MCF 10A (cell line): ENCODE data around the gene FGA. TPM values are rescaled to one million over a fixed set of nuclear protein-coding genes. Genes with fewer than 3 reads are reported as not detected.
"Not testable (repeated sequence)": the region's sequence is repeated elsewhere in the genome, so short reads cannot be mapped to it uniquely, and the experiment has no call there.

Experiments used
- BruUV-seq: library from RNA; stranded (reverse); fragments of 400-500 nt; replicated peaks from 2 replicates; lab custom pipeline; 2021; lab: Mats Ljungman, UMichigan
- CTCF ChIA-PET: fragments of 300-600 bp; sonication (Branson Sonifier 250); formaldehyde crosslinking; extraction: SDS; loops from one replicate; lab custom pipeline; 2021; ENCODE audit warnings: antibody characterized with exemption, inconsistent platforms; lab: Yijun Ruan, JAX
- POLR2A ChIA-PET: fragments of 300-600, 350-650 bp; sonication (Branson Sonifier 250); formaldehyde crosslinking; extraction: SDS; loops from one replicate; lab custom pipeline; 2020; ENCODE audit warnings: antibody characterized with exemption, inconsistent platforms; lab: Yijun Ruan, JAX
- DNase-seq: peaks from one replicate; pipeline ENCODE4 v3.0.0-alpha.2; 2018; ENCODE audit not compliant: unreplicated experiment
- H3K27ac Mint-ChIP-seq: one replicate; pipeline ENCODE4 v1.8.0; 2022; ENCODE audit warnings: mild to moderate bottlenecking, low read depth, mixed read lengths; ENCODE audit not compliant: unreplicated experiment
- H3K27me3 Mint-ChIP-seq: one replicate; pipeline ENCODE4 v1.8.0; 2022; ENCODE audit warnings: mixed read lengths; ENCODE audit not compliant: insufficient read depth, unreplicated experiment
- H3K36me3 Mint-ChIP-seq: one replicate; pipeline ENCODE4 v1.8.0; 2022; ENCODE audit warnings: mild to moderate bottlenecking, moderate library complexity, mixed read lengths; ENCODE audit not compliant: insufficient read depth, unreplicated experiment
- H3K4me1 Mint-ChIP-seq: one replicate; pipeline ENCODE4 v1.8.0; 2022; ENCODE audit warnings: mixed read lengths; ENCODE audit not compliant: insufficient read depth, unreplicated experiment
- H3K4me3 Mint-ChIP-seq: one replicate; pipeline ENCODE4 v1.8.0; 2022; ENCODE audit warnings: mild to moderate bottlenecking, moderate library complexity, mixed read lengths; ENCODE audit not compliant: unreplicated experiment
- H3K9me3 Mint-ChIP-seq: one replicate; pipeline ENCODE4 v1.8.0; 2022; ENCODE audit warnings: mixed read lengths; ENCODE audit not compliant: unreplicated experiment
- intact Hi-C: fragments of 100-400 bp; cut with micrococcal nuclease; formaldehyde crosslinking; loops from 2 replicates; pipeline ENCODE4 v1.14.1; 2022
- total RNA-seq: library from RNA; stranded (reverse); gene quantifications from 2 replicates; pipeline ENCODE4 v1.2.3, GENCODE V29; 2022
- TF ChIP-seq, protein P1 (sequence below): fragments of 200-600 bp; IDR thresholded peaks from one replicate; pipeline ENCODE4 v1.8.0; 2022; ENCODE audit warnings: antibody characterized with exemption, mild to moderate bottlenecking; ENCODE audit not compliant: unreplicated experiment

The FGA gene
- total RNA-seq, 1 experiment from 2014 or later = not detected

DNA sequence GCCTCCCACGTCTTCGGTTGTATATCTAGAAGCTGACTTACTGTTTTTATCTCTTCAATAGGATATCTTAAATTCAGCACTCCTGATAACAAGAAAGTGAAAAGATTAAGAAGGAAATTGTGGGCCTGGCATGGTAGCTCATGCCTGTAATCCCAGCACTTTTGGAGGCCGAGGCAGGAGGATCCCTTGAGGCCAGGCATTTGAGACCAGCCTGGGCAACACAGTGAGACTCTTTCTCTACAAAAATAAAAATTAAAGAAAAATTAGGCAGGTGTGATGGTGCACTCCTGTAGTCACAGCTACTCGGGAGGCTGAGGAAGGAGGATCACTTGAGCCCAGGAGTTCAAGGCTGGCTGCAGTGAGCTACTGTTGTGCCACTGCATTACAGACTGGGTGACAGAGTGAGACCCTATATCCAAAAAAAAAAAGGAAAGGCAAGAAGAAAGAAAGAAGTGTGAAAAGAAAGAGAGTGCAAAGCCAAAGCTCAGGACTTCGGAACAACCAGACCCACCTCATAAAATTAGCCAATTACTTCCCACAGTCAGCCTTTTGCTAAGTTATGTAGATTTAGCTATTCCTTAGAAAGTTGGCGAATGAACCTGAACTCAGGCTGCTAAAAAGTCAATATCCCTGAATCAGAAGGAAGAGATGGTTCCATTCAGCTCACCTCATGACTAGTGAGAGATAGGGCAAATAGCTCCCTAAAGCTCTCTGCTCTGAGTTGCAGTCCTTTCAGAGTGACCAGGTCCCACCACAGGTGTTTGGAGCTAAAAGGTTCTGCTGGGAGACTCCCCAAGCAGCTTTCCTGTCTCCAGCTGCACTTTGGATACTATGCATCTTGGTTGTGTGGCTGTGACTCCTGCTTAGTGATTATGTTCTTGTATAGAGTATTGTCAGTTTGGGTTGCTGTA, 12.7 kb upstream of the FGA start:
- TF ChIP-seq, protein P1, sequence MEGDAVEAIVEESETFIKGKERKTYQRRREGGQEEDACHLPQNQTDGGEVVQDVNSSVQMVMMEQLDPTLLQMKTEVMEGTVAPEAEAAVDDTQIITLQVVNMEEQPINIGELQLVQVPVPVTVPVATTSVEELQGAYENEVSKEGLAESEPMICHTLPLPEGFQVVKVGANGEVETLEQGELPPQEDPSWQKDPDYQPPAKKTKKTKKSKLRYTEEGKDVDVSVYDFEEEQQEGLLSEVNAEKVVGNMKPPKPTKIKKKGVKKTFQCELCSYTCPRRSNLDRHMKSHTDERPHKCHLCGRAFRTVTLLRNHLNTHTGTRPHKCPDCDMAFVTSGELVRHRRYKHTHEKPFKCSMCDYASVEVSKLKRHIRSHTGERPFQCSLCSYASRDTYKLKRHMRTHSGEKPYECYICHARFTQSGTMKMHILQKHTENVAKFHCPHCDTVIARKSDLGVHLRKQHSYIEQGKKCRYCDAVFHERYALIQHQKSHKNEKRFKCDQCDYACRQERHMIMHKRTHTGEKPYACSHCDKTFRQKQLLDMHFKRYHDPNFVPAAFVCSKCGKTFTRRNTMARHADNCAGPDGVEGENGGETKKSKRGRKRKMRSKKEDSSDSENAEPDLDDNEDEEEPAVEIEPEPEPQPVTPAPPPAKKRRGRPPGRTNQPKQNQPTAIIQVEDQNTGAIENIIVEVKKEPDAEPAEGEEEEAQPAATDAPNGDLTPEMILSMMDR = no peak
- BruUV-seq = no TSS peak
- no peak for DNase-seq
- H3K4me3 Mint-ChIP-seq = no peak overlapping the region
- no peaks in the 10 kb centered on the region for H3K36me3 Mint-ChIP-seq
- peaks cover 7% of the 10 kb centered on the region for H3K4me1 Mint-ChIP-seq
- H3K27ac Mint-ChIP-seq = no peak overlapping the region
- ChIA-PET POLR2A (no interaction called here), CTCF (interaction anchor here (0.7 to 2.6 kb wide), 6 partner anchors 8 to 45 kb away, joined by 3 to 14 read pairs (median 4); no protein-coding TSS in a partner anchor)
- intact Hi-C loops = loop anchor here (5.0 kb wide), 1 partner anchor 36 kb away; no protein-coding TSS in a partner anchor
- H3K9me3 Mint-ChIP-seq = no peaks in the 10 kb centered on the region
- H3K27me3 Mint-ChIP-seq = no peaks in the 10 kb centered on the region

DNA sequence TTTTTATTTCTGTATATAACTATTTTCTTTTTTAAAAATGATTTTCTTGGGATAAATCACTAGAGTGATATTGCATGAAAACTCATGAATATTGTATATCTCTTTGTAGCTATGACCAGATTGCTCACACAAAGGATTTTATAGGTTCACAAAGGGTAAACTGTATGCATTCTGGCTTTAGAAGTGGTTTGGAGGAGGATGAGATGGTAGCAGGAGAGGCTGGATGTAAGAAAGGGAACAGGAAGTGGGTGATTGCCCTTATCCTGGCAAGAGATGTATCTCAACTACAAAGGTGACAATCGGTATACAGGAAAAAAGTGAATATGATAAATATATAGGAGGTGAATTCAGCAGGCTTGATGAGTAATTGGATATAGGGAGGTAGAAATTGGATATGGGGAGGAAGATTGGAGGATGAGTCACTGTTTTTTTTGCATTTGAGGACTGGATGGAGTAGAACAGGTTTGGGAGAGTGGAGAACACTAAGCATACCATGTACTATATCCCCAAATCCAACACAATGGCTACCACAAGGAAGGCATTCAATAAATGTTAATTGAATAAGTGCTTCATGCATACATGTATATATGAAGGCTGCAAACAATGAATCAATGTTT, 12.0 kb upstream of the FGA start:
- POLR2A ChIA-PET = interaction anchor here (0.7 kb wide), 1 partner anchor 16 kb away, joined by 3 read pairs; no protein-coding TSS in a partner anchor
- TF ChIP-seq, protein P1 = no peak
- DNase-seq = peak; percentile 60

DNA sequence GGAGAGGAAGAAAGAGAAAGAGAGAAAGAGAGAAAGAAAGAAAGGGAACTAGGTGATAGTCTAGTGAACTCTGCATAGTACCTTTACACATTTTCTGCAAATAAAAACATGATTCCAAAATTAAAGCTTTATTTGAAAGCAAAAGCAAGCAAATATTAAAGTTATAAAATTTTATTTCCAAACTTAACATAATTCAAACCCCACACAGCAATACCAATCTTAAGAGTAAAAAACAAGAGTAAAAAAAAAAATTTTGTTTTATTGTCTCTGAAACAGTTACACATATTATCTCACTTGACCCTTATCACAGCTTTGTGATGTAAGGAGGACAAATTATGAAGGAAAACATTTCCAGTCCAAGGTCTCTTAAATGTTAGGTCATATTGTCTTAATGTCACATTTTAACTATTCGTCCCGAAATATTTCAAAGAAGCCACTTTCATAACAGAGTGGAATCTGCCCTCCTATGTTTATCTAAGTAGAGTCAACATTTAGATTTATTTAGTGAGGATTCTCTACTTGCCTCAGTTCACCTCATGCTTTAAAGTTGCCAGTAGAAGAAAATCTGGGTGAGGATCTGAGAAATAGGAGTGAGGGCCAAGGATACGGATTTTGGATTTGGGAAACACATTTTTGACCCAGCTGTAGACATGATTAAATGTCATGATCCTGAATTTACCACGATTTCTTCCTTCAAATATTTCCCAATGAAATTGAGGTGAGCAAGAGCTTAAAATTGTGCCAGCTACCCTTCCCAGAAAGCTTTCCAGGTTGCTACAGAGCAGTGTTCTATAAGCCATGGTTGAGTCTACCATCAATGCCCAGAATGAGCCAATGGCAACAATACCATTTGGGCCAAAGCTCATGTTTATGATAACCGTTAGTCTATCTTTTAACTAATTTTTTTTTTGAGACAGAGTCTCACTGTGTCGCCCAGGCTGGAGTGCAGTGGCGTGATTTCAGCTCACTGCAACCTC, 7.5 kb upstream of the FGA start:
- DNase-seq = no peak
- H3K27me3 Mint-ChIP-seq = no peaks in the 10 kb centered on the region
- ChIA-PET POLR2A (interaction anchor here (0.6 kb wide), 2 partner anchors 25 to 110 kb away, joined by 3 read pairs; no protein-coding TSS in a partner anchor), CTCF (interaction anchor here (0.6 to 1.8 kb wide), 4 partner anchors 21 to 40 kb away, joined by 3 to 7 read pairs (median 4); no protein-coding TSS in a partner anchor)
- intact Hi-C loops = no loop called here
- H3K9me3 Mint-ChIP-seq = no peaks in the 10 kb centered on the region
- no TSS peak for BruUV-seq
- H3K27ac Mint-ChIP-seq = no peak overlapping the region
- H3K36me3 Mint-ChIP-seq = no peaks in the 10 kb centered on the region
- no peak overlapping the region for H3K4me3 Mint-ChIP-seq
- TF ChIP-seq, protein P1 = no peak
- H3K4me1 Mint-ChIP-seq = peaks cover 12% of the 10 kb centered on the region

More for the DNA sequence above, 12.0 kb upstream of the FGA start:
- H3K27ac Mint-ChIP-seq = no peak overlapping the region
- intact Hi-C loops = loop anchor here (5.0 kb wide), 1 partner anchor 35 kb away; no protein-coding TSS in a partner anchor
- no peaks in the 10 kb centered on the region for H3K9me3 Mint-ChIP-seq
- CTCF ChIA-PET = interaction anchor here (0.6 to 2.6 kb wide), 6 partner anchors 16 to 44 kb away, joined by 3 to 14 read pairs (median 4); no protein-coding TSS in a partner anchor
- BruUV-seq = no TSS peak
- peaks cover 7% of the 10 kb centered on the region for H3K4me1 Mint-ChIP-seq
- no peaks in the 10 kb centered on the region for H3K27me3 Mint-ChIP-seq
- H3K36me3 Mint-ChIP-seq = no peaks in the 10 kb centered on the region
- H3K4me3 Mint-ChIP-seq = no peak overlapping the region

DNA sequence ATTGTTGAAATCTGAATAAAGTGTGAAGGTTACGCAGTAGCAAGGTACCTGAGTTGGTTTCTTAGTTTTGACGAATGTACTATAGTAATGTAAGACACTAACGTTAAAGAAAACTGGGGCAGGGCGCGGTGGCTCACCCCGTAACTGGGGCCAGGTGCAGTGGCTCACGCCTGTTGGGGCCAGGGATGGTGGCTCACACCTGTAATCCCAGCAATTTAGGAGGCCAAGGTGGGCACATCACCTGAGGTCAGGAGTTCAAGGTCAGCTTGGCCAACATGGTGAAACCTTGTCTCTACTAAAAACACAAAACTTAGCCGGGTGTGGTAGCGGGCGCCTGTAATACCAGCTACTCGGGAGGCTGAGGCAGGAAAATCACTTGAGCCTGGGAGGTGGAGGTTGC, 6.7 kb upstream of the FGA start:
- ChIA-PET CTCF (interaction anchor here (0.6 to 1.8 kb wide), 2 partner anchors 22 to 41 kb away, joined by 4 to 5 read pairs; no protein-coding TSS in a partner anchor), POLR2A (interaction anchor here (0.6 kb wide), 1 partner anchor 24 kb away, joined by 3 read pairs; no protein-coding TSS in a partner anchor)
- H3K4me3 Mint-ChIP-seq, DNase-seq, H3K36me3 Mint-ChIP-seq, H3K27me3 Mint-ChIP-seq, H3K27ac Mint-ChIP-seq, intact Hi-C loops, H3K4me1 Mint-ChIP-seq, H3K9me3 Mint-ChIP-seq, BruUV-seq: not testable (repeated sequence)
